Measurements from ENCODE around the gene LRRC51.
A peak's percentile ranks its signal among the peaks of the same experiment; 100 is the strongest.

Gene LRRC51, protein sequence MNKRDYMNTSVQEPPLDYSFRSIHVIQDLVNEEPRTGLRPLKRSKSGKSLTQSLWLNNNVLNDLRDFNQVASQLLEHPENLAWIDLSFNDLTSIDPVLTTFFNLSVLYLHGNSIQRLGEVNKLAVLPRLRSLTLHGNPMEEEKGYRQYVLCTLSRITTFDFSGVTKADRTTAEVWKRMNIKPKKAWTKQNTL

DNA sequence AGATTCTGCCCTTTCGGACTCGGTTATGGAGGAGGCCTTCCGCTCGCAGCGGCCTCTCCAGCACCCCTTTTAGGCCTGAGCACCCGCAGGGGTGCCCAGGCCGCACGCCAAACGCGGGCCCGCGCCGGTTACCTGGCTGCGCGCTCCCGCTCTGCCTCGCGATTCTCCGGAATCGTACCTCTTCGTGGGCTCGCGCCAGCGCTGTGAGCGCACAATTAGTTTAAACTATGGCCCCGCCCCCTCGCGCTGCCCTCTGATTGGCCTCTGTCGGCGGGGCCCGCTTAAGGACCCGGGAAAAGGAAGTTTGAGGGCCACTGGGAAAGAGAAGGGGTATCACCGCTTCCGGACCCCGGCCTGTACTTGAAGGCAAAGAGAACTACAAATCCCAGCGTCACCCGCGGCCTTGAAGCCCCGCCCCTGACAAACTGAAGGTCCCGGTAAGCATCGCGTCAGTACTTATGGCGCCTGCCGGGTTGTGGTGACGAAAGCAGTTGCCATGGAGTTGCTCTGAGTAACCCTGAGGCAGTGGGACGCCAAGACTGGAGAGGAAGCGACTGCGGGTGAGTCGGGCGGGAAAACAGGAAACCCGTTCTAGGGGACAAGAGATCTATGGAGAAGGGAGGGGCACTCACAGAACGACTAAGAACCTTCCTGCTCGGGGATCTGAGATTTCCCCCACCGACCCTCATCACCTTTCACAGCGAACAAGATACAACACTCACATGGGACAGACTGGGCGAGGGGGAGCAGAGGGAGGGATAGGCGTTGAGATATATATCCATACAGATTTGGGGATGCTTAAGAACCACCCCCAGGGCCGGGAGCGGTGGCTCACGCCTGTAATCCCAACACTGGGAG is at the start of gene LRRC51, which contains the start of gene NUMA1:
Gene LRRC51, plus strand, starts transcription at position 525 of the 858 bp plus-strand sequence. CDS start 8,234 bp downstream, outside the sequence.
Gene NUMA1, minus strand, starts transcription at position 217 of the 858 bp plus-strand sequence. CDS start 44,599 bp downstream, outside the sequence.
- DNase-seq (ENCODE audit: insufficient read length, low spot score) (peak; percentile 87), FAIRE-seq (peak; percentile 96)
- TF ChIP-seq POLR2A (IDR thresholded peaks at IDR 0.05; ENCODE audit: low read depth, low read length), result peak; percentile 56

DNA sequence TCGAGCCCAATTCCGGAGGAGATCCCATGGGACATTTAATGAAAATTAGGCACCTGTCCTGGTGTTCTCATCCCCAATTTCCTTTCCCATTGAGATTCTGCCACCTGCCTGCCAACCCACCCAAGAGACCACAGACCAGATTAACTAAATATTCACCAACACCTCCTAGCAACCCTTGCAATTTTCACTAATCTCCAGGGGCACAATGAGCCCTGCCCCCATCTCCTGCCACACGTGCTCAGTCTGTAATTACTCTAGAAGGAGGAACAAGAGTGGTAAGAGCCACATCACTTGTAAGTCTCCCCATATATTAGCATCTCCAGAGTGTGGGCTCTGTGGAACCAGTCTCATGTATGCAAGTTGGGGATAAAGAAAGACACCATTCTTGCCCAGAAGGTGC is 44.0 kb upstream of the LRRC51 start:
- TF ChIP-seq POLR2A (IDR thresholded peaks at IDR 0.05; ENCODE audit: low read depth, low read length), result no peak
- no peak for FAIRE-seq
- no peak for DNase-seq (ENCODE audit: insufficient read length, low spot score)

DNA sequence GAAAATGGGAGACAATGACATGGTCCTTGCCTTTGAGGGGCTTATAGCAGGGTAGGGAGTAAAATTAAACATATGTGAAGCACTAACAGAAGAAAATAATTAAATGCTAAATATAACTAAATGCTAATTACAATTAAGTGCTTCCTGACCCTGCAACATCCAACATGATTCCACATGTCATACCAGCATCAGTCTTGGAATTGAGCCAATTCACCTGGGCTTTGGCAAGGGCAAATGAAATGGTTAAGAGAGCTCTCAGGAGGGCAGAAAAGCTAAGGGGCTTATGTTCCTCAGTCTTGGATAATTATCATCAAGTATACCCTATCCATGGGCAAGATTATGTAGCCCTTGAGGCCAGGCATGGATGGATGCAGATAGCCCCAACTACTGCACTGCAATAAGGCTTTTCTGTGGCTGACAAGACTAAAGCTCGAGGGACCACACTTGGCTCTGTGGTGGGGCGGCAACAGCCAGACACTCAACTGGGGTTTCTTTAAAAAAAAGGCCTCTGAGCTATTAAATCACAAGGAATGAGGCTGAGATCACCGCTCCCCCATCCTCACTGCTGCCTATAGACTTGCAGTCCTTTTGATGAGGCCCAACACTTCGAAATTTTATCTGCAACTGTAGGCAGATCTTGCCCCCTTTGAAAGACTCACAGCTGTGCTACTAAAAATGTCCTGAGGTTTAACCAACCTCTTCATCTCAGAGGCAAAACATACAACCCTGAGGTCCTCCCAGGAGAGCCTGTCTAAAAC is 42.9 kb upstream of the LRRC51 start:
- no peak for TF ChIP-seq POLR2A (IDR thresholded peaks at IDR 0.05; ENCODE audit: low read depth, low read length)
- DNase-seq (ENCODE audit: insufficient read length, low spot score) (no peak), FAIRE-seq (no peak)

DNA sequence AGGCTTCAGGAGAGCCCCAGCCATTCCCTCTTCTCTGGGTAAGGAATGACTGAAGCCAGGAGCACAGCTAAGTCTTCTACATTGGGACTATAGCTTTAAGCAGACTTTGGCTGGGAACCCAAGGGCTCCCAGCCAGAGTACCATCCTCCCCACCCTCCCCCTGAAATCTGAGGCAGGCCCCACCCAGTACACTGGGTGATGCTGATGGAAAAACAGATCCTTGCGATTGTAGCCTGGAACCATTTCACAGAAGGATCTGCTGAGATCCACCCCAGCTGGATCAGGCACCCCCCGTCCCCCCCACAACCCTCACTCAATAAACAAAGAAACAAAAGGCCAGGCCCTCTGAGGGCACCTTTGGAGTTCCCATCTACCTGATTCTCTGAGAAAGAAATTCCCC is 42.2 kb upstream of the LRRC51 start:
- FAIRE-seq (no peak), DNase-seq (ENCODE audit: insufficient read length, low spot score) (no peak)
- TF ChIP-seq POLR2A (IDR thresholded peaks at IDR 0.05; ENCODE audit: low read depth, low read length), result no peak

DNA sequence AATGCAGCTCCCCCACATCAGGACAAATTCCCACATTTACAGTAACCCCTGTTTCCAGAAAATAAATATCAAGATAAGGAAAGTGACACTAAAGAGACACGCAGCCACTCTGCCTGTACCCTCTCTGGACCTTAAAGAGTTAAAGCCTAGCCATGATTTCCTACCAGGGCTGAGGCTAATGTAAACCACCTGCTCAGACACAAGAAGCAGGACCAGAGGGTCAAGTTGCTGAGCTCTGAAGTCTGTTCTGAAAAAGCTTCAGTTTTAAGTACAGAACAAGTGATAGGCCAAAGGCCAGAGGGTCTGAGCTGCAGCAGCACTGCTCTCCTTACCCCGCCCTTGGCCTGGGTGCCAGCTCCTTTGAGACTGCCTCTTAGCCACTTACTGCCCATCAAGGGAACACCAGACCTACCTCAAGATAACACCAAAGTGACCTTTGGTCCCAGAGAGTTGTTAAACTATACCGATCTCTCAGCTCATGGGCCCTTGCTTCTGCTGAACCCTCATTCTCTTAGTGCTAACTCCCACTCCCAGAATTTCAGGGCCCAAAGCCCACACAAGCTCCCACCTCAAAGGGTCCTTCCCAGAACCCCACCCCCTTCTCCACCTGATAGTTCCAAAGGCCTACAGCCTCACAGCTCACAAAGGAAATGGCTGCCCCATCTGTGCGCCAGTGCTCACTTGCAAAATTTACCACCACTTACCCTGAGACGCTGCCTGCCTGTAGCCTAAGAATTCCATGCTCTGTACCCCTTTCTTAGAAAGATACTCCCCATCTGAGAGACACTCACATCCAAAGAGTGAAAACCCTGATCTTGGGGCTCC is 41.4 kb upstream of the LRRC51 start:
- TF ChIP-seq POLR2A (IDR thresholded peaks at IDR 0.05; ENCODE audit: low read depth, low read length), result no peak
- FAIRE-seq, result no peak
- no peak for DNase-seq (ENCODE audit: insufficient read length, low spot score)

DNA sequence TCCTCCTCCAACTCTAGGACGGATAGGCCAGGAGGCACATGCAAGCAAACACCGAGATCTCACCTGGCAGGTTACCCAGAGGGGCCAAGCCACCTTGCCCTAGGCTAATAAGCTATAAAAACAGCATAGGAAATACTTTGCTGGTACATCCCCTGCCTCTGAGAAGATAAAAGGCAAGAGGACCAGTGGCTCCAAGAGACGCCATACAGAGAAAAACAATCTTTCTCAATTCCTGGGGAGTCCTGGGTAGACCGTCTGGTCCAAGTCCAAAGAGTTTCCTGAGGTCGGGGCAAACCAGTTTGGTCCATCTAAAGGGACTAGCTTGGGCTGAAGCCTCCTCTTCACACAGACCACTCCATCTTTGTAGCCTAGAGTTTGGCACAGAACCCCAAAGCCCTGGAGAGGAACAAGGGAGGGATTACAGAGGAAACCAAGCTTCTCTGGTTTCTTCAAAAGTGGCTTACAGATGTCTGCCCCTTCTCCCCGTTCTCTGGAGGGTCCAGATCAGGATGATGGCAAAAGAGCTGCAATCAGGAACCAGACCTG is 40.7 kb upstream of the LRRC51 start:
- DNase-seq (ENCODE audit: insufficient read length, low spot score) (no peak), FAIRE-seq (no peak)
- TF ChIP-seq POLR2A (IDR thresholded peaks at IDR 0.05; ENCODE audit: low read depth, low read length), result no peak

DNA sequence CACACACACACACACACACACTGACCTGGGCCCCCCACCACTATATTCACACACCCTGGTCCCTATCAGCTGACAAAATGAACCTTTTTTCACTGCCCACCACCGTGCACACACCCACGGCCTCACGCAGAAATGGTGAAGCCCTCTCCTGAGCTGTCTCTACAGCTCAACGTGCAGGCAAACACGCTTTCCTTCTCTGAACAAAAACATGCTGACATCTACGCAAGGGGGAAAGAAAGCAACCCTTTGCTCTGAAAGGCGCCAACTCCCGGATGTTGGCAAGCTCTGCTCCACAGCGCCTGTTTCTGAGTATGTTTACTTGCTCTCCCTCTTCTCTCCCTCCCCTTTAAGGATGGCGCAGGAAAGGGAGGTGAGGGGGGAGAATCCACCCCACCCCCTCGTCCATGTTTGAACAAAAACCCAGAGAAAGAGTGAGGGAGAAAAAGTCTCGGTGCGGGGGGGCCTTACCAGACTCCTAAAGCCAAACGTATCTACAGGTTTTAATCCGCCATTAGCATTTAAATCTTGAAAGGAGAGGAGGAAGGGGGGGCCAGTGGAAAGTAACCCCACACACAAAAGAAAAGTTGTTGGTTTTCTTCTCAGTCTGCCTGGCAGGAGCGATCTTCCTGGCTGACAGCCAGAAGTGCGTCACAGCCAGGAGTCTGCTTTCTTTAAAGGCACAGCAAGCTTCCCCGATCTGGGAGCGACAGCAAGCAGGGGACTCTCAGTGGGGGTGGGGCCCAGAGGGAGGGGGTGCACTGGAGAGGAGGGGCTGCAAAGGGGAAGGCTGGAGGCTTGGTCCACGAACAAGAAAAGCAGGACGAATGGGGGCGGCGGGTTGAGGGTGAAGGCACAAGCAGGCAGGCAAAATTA is 39.9 kb upstream of the LRRC51 start:
- TF ChIP-seq POLR2A (IDR thresholded peaks at IDR 0.05; ENCODE audit: low read depth, low read length), result no peak
- no peak for FAIRE-seq
- DNase-seq (ENCODE audit: insufficient read length, low spot score), result peak; percentile 63

DNA sequence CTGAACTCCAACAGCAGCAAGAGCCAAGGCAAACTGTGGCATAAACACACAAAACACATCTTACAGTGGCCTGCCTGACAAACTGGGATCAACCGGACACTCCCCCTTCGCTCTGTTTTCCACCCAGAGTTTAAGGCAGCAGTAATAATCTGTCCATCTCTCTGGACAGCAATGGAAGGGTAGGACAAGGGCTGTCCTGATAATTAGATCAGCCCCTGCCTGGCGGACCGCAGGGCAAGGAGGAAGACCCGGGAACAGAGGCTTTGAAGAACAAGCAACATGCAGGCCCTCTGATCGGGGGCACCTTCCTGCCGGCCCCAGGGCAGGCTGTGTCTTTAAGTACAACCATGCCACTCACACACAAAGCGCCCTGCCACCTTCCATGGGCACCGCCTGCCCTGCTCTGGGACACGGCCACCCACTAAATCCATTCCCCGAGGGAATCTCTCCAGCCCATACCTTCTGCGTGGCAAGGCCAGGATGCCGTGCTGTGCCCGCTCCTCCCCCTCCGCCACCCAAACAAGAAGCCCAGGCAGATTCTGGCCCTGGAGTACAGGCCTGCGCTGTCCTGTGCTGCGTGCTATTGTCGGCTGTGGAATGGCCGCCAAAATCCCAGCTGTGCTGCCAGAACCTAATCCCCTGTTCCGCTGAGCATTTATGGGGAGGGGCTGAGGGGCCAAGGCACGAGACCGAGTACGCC is 39.1 kb upstream of the LRRC51 start:
- DNase-seq (ENCODE audit: insufficient read length, low spot score), result peak; percentile 55
- no peak for FAIRE-seq
- TF ChIP-seq POLR2A (IDR thresholded peaks at IDR 0.05; ENCODE audit: low read depth, low read length), result peak; percentile 43; the same call in 1 of the 2 replicates

DNA sequence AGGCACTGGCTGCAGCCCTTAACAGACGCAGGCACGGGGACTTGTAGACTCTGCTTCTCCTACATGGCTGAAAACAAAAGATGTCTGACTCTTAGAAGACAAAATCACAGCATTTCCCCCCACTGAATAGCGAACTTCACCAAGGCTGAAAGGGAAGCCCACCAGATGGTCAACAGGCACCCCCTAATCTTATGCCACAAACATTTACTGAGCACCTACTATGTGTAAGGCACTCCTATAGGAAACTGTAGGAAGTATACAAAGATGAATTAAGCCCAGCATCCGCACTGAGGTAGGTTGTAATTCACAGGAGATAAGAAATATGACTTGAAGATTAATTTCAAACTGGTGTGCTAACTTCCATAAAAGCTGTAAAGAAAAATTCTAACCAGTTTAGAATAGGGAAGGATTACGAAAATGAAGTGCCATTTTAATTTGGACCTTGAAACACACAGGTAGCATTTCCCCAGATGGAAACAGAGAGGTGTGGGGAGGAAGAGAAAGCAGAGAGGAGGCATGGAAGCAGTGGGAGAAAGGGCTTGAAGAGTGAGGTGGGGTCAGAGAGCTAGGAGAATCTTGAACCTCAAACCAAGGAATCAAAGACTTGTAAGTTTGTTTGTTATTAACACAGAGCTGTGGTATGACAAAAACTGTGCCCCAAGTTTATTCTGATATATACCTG is 38.4 kb upstream of the LRRC51 start:
- TF ChIP-seq POLR2A (IDR thresholded peaks at IDR 0.05; ENCODE audit: low read depth, low read length), result no peak
- DNase-seq (ENCODE audit: insufficient read length, low spot score) (no peak), FAIRE-seq (no peak)

DNA sequence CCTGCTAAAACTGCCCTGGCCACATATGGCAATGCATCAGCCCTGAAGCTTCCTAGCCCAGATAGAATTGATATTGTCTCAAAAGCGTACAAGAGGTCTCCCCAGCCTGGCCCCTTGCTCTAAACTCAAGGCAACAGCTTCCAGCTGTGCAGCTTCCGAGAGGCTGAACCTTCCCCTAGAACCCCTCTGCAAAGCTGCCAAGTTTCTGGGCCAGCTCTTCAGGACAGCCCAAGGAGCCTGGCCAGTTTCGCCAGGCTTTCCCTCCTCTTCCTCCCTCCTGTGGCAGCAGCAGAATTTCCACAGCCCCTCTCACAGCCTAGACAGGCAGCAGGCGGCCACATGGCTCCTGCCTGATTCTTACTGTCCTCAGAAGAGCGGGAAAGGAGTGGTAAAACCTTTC is 34.8 kb upstream of the LRRC51 start:
- FAIRE-seq (no peak), DNase-seq (ENCODE audit: insufficient read length, low spot score) (no peak)
- TF ChIP-seq POLR2A (IDR thresholded peaks at IDR 0.05; ENCODE audit: low read depth, low read length), result no peak

DNA sequence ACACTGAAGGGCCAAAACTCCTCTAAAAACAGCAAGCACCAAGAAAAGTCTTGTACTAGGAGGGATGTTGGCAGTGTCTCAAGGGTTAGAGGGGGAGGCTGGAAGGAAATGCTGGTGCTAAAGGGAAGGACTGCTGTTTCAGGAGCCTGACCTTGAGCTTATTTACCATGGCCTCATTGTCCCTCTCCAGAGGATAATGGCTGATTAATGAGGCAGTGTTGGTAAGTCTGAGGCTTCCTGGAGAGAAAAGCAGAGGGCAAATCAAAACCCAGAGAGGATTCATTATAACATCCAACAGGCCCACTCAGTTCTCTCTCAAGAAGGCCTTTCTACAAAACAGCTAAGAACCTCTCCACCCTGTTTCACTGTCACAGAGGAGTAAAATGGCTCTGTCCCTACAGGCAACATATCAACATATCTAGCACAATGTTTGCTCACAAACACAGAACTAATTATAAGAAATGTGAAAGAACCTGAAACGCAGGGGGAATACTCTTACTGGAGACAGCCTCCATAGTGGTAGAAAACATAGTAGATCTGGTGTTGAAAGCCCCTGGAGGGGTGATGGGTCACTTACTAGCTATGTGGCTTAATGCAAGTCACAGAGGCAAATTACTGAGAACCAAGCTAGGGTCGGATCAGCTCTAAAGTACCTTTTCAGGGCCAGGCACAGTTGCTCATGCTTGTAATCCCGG is 31.7 kb upstream of the LRRC51 start:
- FAIRE-seq (no peak), DNase-seq (ENCODE audit: insufficient read length, low spot score) (no peak)
- TF ChIP-seq POLR2A (IDR thresholded peaks at IDR 0.05; ENCODE audit: low read depth, low read length), result no peak
